NCI-H526 (cell line): Measurements from ENCODE around the gene RUNX1.

Source experiments
- DNase-seq, 2 experiments: peaks; one replicate each; lab custom pipeline; 2025; lab: John Stamatoyannopoulos, UW

The RUNX1 gene

DNA sequence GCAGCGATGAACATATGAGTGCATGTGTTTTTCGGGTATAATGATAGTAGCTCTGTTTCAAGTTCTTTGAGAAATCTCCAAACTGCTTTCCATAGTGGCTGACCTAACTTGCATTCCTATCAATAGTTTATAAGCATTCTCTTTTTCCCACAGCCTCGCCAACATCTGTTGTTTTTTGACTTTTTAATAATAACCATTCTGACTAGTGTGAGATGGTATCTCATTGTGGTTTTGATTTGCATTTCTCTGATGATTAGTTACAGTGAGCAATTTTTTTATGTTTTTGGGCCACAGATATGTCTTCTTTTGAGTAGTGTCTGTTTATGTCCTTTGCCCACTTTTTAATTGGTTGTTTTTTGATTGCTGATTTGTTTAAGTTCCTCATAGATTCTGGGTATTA is 10.6 kb upstream of the RUNX1 start:
- DNase-seq = peak in 1 of 2 experiments; percentile 16

DNA sequence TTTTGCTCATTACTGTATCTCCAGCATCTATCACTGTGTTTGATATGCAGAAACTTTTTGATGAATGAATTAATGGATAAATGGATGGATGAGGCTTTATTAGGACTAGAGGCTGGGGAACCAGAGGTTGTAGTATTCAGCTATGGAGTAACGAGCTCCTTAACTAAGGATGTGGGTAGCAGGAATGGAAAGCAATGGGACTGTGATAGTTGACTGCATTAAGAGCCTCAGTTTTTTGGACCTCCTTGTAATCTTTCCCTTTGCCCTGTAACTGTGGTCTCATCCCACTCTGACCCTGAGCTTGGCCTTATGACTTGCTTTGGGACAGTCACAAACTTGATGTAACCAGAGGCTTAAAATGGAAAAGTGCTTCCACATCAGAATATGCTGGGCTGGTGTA is 9.0 kb upstream of the RUNX1 start:
- DNase-seq = no peak

DNA sequence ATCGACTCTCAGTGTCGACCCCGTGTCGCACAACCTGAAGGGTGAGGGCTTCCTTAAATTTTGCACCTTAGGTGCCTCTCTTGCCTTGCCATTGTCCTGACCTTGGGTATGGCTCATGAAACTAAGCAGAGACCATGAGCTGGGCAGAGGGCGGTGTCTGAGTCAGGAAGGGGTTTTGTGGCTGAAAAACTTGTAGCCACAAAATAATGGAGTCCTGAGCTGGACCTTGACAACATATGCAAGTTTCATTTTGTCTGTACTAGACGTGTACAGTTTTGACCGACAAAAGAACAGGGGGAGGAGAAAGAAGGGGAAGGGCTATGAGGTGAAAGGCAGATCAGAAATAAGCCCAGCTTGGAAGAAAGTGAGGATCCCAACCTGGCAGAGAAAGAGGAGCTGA is 8.3 kb upstream of the RUNX1 start:
- DNase-seq = no peak

DNA sequence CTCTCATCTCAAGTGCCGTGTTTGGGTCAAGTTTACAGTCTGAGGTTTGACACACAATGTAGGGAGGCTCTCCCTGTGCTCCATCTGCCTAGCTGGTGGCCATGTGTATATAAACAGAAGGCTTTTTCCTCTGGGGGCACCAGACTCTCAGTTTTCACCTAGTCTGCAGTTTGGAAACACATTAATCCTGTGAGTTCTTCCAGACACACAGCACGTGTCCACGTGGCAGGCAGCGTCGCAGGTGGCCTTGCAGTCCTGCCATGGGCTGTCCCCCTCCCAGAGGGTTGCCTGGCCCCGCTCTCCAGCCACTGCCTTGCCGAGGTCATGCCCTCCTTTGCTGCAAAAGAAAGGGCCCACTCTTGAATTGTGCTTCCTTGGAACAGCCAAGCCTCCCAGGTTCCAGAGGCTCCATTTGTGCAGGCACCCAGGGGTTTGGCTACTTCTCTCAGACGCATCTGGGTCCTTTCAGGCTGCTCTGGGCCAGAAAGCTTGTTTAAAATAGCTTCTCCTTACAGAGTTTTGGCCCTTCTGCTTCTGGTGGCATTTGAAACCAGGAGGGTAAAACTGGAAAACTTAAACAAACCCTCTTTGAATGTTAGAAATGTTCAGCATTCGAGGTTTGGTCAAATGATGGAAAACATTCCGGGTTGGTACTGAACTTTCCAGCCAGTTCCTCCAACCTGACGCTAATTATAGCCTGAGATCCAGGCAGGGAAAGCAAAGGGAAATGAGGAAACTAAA is 4.4 kb upstream of the RUNX1 start:
- peak in 1 of 2 experiments; percentile 61 for DNase-seq

DNA sequence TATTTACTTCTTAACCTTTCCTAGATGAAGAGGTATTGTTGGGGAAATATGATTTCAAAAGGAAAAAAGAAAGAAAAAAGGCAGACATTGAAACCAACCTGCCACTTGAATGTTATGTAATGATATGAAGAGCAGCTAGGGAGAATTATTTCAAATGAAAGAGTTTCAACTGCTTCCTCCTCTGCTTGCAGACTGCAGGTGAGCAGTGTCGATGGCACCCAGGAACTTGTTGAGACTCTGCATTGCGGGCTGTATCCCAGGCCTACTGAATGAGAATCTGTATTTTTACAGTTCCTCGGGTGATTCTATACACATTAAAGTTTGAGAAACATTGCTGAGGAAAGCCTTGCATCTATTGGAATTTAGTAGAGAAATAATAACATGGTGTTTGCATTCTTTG is 3.7 kb upstream of the RUNX1 start:
- peak in 1 of 2 experiments; percentile 6 for DNase-seq

DNA sequence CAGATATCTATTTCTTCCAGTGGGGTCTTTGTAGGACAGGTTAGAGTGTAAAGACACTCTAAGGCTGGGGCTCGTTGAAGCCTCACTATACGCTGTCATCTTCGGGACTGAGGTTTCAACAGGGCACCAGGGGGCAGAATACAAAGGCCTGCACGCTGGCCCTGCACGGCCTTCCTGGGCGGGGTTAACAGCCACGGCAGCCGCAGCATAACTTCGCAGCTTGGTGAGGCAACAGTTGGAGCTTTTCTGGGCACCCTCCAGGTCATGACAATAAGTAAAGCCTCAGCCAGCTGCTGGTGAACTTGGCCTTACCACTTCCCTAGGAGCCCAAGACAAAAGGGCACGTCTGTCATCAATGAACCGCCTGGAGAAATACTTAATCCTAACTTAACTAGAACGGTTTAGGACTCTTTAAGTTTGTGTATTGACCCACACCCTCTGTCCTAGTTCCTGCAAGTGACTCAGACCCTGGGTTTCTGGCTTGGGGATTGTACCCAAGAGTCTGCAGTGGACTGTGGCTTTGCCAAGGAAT is 2.3 kb upstream of the RUNX1 start:
- DNase-seq = peak; percentile 36 to 84

DNA sequence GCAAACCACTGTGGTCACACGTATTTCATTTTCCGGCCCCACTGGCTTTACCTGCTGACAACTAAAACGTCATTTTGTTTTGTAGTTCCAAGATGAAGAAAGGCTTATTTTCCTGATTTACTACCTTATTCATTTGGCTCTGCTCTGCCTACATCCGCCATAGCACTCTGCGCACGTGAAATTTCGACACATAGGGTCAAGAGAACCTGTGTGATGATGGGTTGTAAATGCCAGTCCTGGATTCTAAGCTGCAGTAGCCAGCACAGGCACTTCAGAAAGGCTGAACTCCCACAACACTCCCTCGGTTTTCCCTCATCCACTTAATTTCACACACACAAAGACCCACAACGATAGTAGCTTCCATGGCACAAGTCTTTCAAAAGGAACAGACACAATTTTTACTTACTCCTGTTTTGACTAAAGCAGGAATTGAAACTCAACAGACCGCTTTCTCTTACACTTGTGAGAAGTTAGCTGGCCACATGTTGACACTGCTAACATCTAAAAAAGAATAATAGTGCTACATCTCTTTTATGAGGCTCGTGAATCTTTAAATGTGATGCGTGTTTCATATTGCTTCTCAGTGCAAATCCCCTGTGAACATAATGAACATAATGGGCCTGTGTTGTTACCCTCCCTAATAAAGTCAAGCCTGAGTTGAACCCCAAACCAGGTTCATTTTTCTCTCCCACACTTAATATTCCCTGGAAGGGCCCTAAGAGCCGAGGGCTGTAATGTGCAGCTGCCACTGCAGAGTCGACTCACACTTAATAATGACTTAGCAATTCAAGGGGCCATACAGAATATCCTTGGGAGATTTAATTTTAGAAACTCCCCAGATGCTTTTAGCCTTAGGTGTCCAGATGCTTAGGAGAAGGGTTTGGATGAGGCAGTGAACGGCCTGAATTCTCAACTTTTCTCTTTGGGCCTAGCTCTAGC is 1.5 kb upstream of the RUNX1 start:
- peak in 1 of 2 experiments; percentile 21 for DNase-seq

DNA sequence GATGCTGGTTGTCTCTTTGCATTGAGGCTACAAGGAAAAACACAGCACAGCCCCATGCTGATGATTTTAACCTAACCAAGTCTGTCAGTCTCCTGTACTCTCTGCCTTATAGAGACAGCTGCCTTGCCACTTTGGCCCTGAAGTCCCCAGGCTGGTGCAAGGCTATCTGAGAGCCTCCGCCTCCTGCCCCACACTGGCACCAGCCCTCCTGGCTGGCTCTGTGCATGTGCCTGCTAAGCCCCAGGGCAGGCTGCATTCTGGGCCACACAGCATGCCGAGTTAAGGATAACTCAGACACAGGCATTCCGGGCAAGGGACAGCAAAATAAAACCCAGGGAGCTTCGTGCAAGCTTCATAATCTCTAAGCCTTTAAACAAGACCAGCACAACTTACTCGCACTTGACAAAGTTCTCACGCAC is 910 bp downstream of the RUNX1 start:
- DNase-seq = peak; percentile 30 to 72

DNA sequence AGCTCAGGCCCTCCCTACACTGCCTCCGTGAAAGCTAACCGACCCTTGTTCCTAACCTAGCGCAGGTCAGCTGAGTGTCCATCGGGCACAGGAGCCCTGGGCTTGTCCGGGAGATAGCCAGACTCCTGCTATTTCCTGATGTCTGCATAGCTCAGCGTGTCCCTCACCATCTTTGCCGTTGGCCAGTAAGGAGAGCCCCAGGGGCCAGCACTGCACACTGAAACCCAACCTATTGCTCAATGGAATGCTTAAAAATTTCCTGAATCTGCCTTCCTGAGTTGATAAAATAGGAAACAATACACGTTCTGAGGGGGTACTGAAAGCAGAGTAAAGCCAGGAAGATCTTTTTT is 2.2 kb downstream of the RUNX1 start:
- DNase-seq = peak in 1 of 2 experiments; percentile 33

DNA sequence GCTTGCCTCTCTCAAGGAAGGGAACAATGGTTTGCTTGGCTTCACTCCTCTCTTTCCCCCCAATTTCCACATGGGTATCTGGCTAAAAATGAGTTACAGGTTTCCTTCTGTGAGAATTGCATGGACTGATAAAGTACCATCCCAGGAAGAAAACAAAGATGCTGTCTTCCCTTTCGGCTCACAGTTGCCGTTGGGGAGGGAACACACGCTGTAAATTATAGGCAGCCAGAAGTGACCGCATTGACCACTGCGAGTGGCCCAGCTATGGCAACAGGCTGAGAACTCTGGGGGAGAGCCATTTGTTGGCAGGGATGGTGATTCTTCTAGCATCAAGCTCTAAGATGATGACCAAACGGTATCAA is 2.9 kb downstream of the RUNX1 start:
- no peak for DNase-seq

DNA sequence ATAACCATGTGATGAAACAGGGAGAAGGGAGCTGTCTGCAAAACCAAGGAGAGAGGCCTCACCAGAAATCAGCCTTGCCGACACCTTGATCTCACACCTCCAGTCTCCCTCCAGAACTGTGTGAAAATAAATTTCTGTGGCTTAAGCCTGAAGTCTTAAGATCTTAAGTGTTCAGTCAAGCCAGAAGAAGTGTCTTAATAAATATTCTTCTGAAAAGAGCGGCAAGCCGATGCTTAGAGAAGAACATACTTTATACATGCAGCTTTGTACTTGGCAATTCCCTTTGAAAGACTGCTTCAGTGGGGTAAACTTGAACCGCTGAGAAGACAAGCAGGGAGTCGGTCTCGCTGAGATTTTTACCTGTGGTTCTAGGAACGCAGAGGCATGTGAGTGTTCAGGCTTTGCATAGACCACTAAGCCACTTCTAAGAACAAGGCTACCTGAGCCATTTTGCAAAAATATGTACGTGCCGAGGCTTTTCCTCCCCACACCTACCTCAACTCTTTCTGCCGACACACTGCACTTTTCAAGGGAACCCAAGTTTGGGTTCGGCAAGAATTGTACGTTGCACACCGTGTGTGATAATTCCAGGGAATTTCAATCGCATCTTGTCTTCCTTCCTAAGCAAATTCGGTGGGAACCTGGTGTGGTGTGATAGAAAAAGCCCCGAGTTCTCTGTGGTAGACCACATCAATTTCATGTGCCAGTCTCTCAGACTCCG is 3.4 kb downstream of the RUNX1 start:
- no peak for DNase-seq

DNA sequence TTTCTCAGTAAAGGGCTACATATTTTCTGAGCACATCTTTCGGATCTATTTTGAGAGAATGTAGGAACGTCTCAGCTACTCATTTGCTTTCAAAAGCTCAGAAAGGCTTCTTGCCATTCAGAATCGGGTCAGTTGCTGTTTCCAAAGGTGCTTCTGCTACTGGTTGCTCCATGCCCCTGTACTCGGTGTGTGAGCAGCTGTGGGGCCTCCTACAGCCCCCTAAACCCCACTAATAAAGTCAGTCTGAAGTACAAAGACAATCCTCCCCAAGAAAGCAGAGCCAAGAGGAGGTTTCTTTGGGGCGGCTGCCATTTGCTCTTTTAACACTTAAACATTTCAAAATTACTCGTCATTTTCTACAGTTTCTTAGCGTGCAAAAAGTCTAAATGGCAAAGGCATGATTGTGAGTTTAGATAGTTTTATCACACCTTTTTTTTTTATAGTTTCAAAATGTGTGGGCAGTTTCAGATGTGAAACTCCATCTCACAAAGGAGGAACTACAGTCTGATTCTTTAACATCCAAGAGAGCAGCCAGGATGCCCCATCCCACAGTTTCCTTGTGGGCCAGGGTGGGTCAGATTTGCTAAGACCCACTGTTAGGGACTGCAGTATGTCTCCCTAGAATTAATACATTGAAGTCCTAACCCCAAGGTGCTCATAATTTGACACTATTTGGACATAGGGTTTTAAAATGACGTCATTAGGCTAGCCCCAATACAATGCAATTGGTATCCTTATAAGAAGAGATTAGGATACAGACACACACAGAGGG is 4.1 kb downstream of the RUNX1 start:
- DNase-seq = no peak

DNA sequence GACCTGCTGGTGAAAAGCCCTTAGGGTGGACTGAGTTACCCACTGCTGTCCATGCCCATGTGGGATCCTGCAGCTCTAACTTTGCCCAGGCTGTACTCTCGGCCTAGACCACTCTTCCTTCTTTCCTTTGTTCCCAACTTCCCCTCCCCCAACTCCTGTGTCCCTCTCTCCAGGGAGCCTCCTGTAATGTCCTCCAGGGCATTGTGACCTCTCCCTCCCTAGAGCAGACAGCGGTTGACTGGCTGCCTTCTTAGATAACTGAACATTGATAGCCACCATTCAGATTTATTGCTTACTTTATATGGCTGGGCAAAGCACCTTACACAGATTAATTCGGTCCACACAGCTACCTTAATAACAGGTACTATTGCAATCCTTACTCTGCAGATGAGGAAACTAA is 5.0 kb downstream of the RUNX1 start:
- DNase-seq = no peak

DNA sequence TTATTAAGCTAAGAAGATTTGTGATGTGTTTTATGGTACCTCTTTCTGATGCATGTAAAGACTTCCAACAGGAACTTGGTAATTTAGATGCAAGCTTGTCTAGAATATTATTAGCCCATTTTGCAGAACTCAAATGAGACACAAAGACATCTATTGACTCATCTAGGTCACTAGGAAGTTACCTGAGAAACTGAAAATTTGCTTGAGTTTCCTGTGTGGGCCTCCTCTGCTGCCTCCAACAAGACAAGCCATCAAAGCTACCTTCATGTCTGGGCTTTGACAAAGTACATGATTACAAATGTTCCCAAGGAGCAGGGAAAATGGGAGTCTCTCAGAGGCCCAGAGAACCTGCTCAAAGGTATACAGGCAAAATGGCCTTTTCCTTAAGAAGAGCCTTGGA is 5.6 kb downstream of the RUNX1 start:
- DNase-seq = no peak

DNA sequence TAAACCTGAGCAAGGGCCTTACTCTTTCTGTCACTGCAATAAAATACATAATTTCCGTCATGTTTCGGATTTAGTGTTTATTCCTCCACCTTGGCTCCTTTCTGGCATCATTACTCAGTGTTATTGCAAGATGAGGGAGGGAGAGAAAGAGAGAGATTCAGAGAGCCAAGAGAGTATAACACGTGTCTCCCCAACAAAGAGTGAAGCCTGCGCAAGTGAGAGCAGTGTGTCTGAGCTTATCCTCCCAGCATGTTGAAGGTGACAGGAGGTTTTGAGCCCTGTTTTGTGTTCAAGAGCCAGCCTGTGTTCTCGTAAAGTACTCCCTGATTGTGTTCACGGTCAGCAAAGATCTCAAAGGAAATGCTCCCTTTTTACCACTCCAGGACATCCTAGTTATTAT is 6.3 kb downstream of the RUNX1 start:
- no peak for DNase-seq

DNA sequence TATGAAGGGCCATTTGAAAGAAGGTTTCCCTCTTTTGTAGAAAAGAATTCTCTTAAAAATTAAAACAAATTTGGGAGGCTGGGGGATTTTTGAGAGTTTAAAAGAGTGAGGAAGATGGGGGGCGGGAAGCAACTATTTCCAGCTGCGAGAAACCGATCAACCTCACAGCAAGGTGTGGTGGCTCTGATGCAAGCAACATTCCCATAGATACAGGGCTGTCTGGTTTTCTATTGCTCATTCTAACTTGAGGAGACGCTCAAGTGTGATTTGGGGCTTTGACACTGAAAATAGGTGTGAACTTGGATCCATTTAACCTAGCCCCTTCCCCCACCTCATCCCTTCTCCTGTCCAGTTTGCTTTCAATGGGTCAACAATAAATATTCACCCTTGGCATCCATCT is 7.2 kb downstream of the RUNX1 start:
- no peak for DNase-seq

DNA sequence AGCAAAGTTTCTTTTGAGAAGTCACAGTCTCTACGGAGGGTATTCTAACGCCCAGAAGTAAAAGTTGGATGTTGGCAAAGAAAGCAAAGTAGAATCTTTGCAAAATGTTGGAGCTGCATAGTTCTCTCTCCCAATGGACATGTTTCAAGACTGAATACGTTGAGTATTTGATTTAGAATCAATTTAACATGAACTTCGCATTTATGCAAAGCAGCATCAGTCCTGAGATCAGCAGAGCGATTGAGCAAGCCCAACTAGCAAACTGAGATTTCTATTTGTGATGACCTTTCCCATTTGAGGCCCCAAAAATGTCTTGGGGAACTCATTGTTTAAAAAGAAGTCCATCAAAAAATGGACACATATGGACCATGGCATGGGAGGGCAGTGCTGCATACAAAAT is 8.0 kb downstream of the RUNX1 start:
- peak in 1 of 2 experiments; percentile 39 for DNase-seq

DNA sequence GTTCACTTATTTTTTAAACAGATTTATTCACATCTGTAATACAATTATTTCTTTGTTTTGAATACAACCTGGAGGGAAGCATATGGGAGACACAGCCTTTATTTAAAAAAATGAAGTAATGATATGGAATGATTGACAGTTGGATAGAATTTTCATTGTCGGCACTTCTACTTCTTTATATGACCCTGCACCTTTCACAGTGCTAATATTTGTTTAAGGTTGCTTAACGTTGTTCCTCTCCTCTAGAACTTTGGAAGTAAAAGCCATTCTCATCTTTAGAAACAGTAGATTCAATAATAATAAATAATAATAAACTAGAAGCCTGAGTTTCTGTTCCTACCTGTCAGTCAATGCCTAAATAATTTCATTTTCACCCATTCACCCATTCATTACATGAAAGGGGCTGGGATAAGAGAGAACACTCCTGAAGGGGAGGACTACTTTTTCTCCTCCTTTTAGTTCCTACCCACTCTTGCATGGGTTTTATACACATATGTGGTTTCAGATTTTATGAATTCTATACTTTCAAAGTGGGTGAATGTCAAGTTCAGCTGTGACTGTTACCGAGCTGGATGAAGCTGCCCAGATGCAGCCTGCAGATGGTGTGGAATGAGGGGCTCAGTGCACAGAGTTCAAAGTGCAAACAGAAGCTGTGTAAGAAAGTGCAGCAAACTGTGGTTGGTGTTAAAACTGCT is 9.4 kb downstream of the RUNX1 start:
- no peak for DNase-seq

DNA sequence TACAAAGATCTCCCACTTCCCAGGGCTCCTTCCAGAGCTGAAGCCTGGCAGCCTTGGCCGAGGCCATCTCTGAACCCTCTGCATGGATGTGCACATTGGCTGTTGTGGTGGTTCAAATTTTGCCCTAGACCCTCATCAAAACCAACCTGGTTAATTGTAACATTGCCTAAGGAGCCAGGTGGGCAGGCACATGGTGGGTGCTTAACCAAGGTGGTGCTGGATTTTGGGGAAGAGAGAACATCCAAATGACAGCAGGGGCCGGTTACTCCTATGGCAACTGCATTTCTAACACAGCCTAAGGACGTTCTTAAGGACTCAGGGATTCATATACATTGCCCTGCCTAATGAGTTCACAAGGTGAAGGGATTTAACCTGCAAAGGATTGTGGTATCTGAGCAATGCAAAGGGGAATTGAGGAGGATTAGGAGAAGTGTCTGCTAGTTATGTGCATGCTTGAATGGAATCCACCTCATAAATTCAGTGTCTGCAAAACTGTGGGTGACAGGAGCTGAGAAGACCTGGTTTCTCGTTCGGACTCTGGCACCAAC is 10.3 kb downstream of the RUNX1 start:
- DNase-seq = no peak

DNA sequence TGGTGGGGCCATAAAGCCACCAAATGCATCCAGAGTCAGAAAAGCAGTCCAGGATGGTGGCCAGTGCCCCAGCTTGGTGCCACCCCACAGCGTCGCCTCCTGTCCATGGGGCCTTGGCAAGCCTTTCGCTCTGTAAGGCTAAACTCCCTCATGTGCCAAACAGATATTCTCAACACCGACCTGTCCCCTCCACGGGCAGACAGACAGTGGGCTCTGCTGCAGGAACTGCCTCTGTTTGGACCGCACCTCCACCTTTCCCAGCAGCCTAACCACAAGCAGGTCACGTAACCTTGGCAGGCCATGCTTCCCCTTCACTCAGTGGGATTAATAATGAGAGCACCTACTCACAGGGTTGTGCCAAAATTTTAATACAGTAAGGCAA is 11.7 kb downstream of the RUNX1 start:
- DNase-seq = no peak
